HG03571 (cell line): ENCODE measurements around the gene ANKHD1.

Experiments used
- ATAC-seq: cut with Tn5 transposase; IDR thresholded peaks from one replicate; pipeline ENCODE4 v1.9.1; 2021; ENCODE audit not compliant: unreplicated experiment

ANKHD1 gene

GRCh38 chr5:140542972-140543371, 141.3 kb downstream of the ANKHD1 start:
- no peak for ATAC-seq

- ATAC-seq = no peak
Observed at GRCh38 chr5:140544986-140545385, 143.4 kb downstream of the ANKHD1 start.

GRCh38 chr5:140545606-140546005, 144.0 kb downstream of the ANKHD1 start:
- no peak for ATAC-seq

GRCh38 chr5:140546851-140547507, 145.3 kb downstream of the ANKHD1 start:
- no peak for ATAC-seq

GRCh38 chr5:140547508-140548299, 146.1 kb downstream of the ANKHD1 start, which contains the start of gene EIF4EBP3:
Gene EIF4EBP3, plus strand, starts transcription at chr5:140547662. Its CDS starts 76 bp downstream, at chr5:140547738.
- peak; percentile 97 for ATAC-seq

- ATAC-seq = no peak
Observed at GRCh38 chr5:140548300-140548688, 146.7 kb downstream of the ANKHD1 start.

GRCh38 chr5:140548791-140549190, 147.2 kb downstream of the ANKHD1 start:
- ATAC-seq = no peak

GRCh38 chr5:140549237-140550144, 147.9 kb downstream of the ANKHD1 start:
- no peak for ATAC-seq

GRCh38 chr5:140550147-140551079, 148.8 kb downstream of the ANKHD1 start:
- ATAC-seq = no peak

GRCh38 chr5:140551872-140552271, 150.2 kb downstream of the ANKHD1 start:
- no peak for ATAC-seq

GRCh38 chr5:140553657-140554056, 152.0 kb downstream of the ANKHD1 start:
- no peak for ATAC-seq

- ATAC-seq = no peak
Observed at GRCh38 chr5:140554454-140554853, 152.8 kb downstream of the ANKHD1 start.

GRCh38 chr5:140555747-140556312, 154.2 kb downstream of the ANKHD1 start:
- ATAC-seq = no peak

GRCh38 chr5:140556438-140556837, 154.8 kb downstream of the ANKHD1 start:
- ATAC-seq = no peak

GRCh38 chr5:140557136-140557805, 155.6 kb downstream of the ANKHD1 start, which contains the start of gene SRA1:
Gene SRA1, minus strand, starts transcription at chr5:140557473. Its CDS starts 21 bp downstream, at chr5:140557452.
- ATAC-seq = peak; percentile 92

GRCh38 chr5:140557965-140558364, 156.3 kb downstream of the ANKHD1 start:
- no peak for ATAC-seq

- ATAC-seq = no peak
Observed at GRCh38 chr5:140558542-140558941, 156.9 kb downstream of the ANKHD1 start.

- ATAC-seq = no peak
Observed at GRCh38 chr5:140560227-140560626, 158.6 kb downstream of the ANKHD1 start.
